ENCODE results near the gene TTLL7. TPM values are rescaled to one million over a fixed set of nuclear protein-coding genes. Genes with fewer than 3 reads are reported as not detected.
"Not testable (repeated sequence)": the region's sequence is repeated elsewhere in the genome, so short reads cannot be mapped to it uniquely, and the experiment has no call there.

TTLL7 gene
- total and polyA plus RNA-seq, 2 experiments from 2014 or later: 3.8 to 7.7 TPM

GRCh38 chr1:83996191-83996590 is 2.7 kb downstream of the TTLL7 start:
- Histone ChIP-seq H3K4me3 (no peak overlapping the region), H3K27me3 (peaks cover 42% of the 10 kb centered on the region), H3K36me3 (no peaks in the 10 kb centered on the region), H3K27ac (no peak overlapping the region), H3K9me3 (ENCODE audit: low read depth) (no peaks in the 10 kb centered on the region), H3K4me1 (ENCODE audit: low read depth) (no peaks in the 10 kb centered on the region)
- TF ChIP-seq, protein P1, sequence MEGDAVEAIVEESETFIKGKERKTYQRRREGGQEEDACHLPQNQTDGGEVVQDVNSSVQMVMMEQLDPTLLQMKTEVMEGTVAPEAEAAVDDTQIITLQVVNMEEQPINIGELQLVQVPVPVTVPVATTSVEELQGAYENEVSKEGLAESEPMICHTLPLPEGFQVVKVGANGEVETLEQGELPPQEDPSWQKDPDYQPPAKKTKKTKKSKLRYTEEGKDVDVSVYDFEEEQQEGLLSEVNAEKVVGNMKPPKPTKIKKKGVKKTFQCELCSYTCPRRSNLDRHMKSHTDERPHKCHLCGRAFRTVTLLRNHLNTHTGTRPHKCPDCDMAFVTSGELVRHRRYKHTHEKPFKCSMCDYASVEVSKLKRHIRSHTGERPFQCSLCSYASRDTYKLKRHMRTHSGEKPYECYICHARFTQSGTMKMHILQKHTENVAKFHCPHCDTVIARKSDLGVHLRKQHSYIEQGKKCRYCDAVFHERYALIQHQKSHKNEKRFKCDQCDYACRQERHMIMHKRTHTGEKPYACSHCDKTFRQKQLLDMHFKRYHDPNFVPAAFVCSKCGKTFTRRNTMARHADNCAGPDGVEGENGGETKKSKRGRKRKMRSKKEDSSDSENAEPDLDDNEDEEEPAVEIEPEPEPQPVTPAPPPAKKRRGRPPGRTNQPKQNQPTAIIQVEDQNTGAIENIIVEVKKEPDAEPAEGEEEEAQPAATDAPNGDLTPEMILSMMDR (IDR thresholded peaks at IDR 0.05; ENCODE audit: low read depth, low read length): no peak
- no peak for DNase-seq (ENCODE audit: low read depth in 1 of 2, low spot score in 1 of 2)

- TF ChIP-seq, protein P1 (IDR thresholded peaks at IDR 0.05; ENCODE audit: low read depth, low read length): no peak
- no peaks in the 10 kb centered on the region for H3K9me3 ChIP-seq (ENCODE audit: low read depth)
- H3K36me3 ChIP-seq: no peaks in the 10 kb centered on the region
- peaks cover 37% of the 10 kb centered on the region for H3K27me3 ChIP-seq
- no peaks in the 10 kb centered on the region for H3K4me1 ChIP-seq (ENCODE audit: low read depth)
- no peak overlapping the region for H3K27ac ChIP-seq
- no peak overlapping the region for H3K4me3 ChIP-seq
- DNase-seq (ENCODE audit: low read depth in 1 of 2, low spot score in 1 of 2): no peak
These were observed 3.3 kb downstream of the TTLL7 start for GRCh38 chr1:83995649-83996048.

DNA sequence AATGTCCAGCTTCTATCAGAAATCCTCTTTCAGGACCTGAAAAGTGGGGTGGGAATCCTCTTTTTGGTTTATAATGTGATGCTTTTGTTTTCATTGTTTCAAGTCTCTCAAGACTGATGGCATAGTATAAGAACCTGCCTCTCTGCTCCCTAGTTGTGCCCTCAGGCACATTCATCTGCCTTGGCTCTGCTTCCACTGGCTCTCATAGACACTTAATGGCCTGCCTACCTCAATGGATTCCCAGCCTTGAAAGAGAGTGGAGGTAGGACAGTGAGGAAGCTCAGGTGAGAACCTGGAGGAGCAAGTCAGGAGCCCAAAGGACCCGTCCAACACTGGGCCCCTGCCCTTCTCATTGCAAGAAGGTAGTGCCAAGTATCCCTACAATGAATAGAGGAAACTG is 4.8 kb downstream of the TTLL7 start:
- Histone ChIP-seq H3K36me3 (no peaks in the 10 kb centered on the region), H3K4me1 (ENCODE audit: low read depth) (no peaks in the 10 kb centered on the region), H3K27me3 (peaks cover 25% of the 10 kb centered on the region), H3K9me3 (ENCODE audit: low read depth) (no peaks in the 10 kb centered on the region), H3K4me3 (no peak overlapping the region), H3K27ac (no peak overlapping the region)
- no peak for DNase-seq (ENCODE audit: low read depth in 1 of 2, low spot score in 1 of 2)
- TF ChIP-seq, protein P1 (IDR thresholded peaks at IDR 0.05; ENCODE audit: low read depth, low read length): no peak

DNA sequence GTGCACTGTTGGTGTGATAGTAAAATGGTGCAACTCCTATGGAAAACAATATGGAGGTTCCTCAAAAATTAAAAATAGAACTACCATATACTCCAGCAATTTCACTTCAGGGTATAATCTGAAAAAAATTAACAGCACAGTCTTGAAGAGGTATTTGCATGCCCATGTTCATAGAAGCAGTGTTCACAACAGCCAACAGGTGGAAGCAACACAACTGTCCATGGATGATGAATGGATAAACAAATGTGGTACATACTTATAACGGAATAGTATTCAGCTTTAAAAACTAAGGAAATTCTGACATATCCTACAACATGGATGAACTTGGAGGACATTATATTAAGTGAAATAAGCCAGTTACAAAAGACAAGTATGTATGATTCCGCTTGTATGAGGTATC is 8.2 kb downstream of the TTLL7 start:
- H3K36me3 ChIP-seq: no peaks in the 10 kb centered on the region
- TF ChIP-seq, protein P1 (IDR thresholded peaks at IDR 0.05; ENCODE audit: low read depth, low read length): no peak
- H3K27ac ChIP-seq: no peak overlapping the region
- H3K9me3 ChIP-seq (ENCODE audit: low read depth): no peaks in the 10 kb centered on the region
- no peaks in the 10 kb centered on the region for H3K4me1 ChIP-seq (ENCODE audit: low read depth)
- no peak for DNase-seq (ENCODE audit: low read depth in 1 of 2, low spot score in 1 of 2)
- no peak overlapping the region for H3K4me3 ChIP-seq
- no peaks in the 10 kb centered on the region for H3K27me3 ChIP-seq

GRCh38 chr1:83985048-83985447 is 13.9 kb downstream of the TTLL7 start:
- Histone ChIP-seq H3K27ac (no peak overlapping the region), H3K4me3 (no peak overlapping the region), H3K4me1 (ENCODE audit: low read depth) (no peaks in the 10 kb centered on the region), H3K27me3 (no peaks in the 10 kb centered on the region), H3K9me3 (ENCODE audit: low read depth) (no peaks in the 10 kb centered on the region), H3K36me3 (no peaks in the 10 kb centered on the region)
- DNase-seq (ENCODE audit: low read depth in 1 of 2, low spot score in 1 of 2): no peak
- TF ChIP-seq, protein P1 (IDR thresholded peaks at IDR 0.05; ENCODE audit: low read depth, low read length): no peak

DNA sequence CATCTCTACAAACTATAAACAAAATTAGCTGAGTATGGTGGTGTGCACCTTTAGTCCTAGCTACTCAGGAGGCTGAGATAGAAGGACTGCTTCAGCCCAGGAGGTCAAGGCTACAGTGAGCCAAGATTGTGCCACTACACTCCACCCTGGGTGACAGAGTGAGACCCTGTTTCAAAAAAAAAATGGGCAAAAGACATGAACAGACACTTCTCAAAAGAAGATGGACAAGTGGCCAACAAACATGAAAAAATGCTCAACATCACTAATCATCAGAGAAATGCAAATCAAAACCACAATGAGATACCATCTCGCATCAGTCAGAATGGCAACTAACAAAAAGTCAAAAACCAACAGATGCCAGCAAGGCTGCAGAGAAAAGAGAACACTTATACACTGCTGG is 15.0 kb downstream of the TTLL7 start:
- not testable (repeated sequence) for H3K4me3 ChIP-seq; H3K27ac ChIP-seq; H3K27me3 ChIP-seq; H3K9me3 ChIP-seq (ENCODE audit: low read depth); DNase-seq (ENCODE audit: low read depth in 1 of 2, low spot score in 1 of 2); H3K4me1 ChIP-seq (ENCODE audit: low read depth); H3K36me3 ChIP-seq
